A673 (cell line): ENCODE results near the gene CYP24A1. TPM values are rescaled to one million over a fixed set of nuclear protein-coding genes. Genes with fewer than 3 reads are reported as not detected.

Experiments used
- BruUV-seq: library from RNA; stranded (reverse); fragments of 400-500 nt; replicated peaks from 2 replicates; lab custom pipeline; 2021; lab: Mats Ljungman, UMichigan
- CTCF ChIA-PET: fragments of 300-600 bp; sonication (Branson Sonifier 250); formaldehyde crosslinking; loops from one replicate; lab custom pipeline; 2022; ENCODE audit warnings: antibody characterized with exemption; lab: Charles Lee
- POLR2A ChIA-PET: fragments of 300-600 bp; sonication (Branson Sonifier 250); formaldehyde crosslinking; loops from one replicate; lab custom pipeline; 2022; ENCODE audit warnings: antibody characterized with exemption; ENCODE audit not compliant: low non-redundant PET; lab: Charles Lee
- DNase-seq: peaks from one replicate; pipeline ENCODE4 v3.0.0-alpha.2; 2015; ENCODE audit warnings: low spot score
- H3K27ac ChIP-seq: fragments of 200-600 bp; sonication (generic); 2 replicates; pipeline ENCODE4 v1.5.1; 2016; ENCODE audit warnings: mixed run types, low read depth, mild to moderate bottlenecking, mixed read lengths, antibody characterized with exemption, low read length; ENCODE audit not compliant: poor library complexity, severe bottlenecking
- H3K27me3 ChIP-seq: fragments of 200-600 bp; sonication (generic); replicated peaks from 2 replicates; pipeline ENCODE4 v1.6.1; 2017; ENCODE audit warnings: mixed run types, low read depth, mild to moderate bottlenecking, mixed read lengths, antibody characterized with exemption, low read length; ENCODE audit not compliant: insufficient read depth, poor library complexity
- H3K36me3 ChIP-seq: fragments of 200-600 bp; sonication (generic); 2 replicates; pipeline ENCODE4 v1.6.1; 2016; ENCODE audit warnings: mixed run types, mild to moderate bottlenecking, mixed read lengths, antibody characterized with exemption, low read length; ENCODE audit not compliant: insufficient read depth, poor library complexity, severe bottlenecking
- H3K4me1 ChIP-seq: fragments of 200-600 bp; sonication (generic); 2 replicates; pipeline ENCODE4 v1.6.1; 2017; ENCODE audit warnings: mixed run types, mild to moderate bottlenecking, mixed read lengths, antibody characterized with exemption, low read length; ENCODE audit not compliant: insufficient read depth, poor library complexity, severe bottlenecking
- H3K4me3 ChIP-seq: fragments of 200-600 bp; sonication (generic); 2 replicates; pipeline ENCODE4 v1.5.1; 2016; ENCODE audit warnings: low read depth, mixed run types, mild to moderate bottlenecking, mixed read lengths, low read length; ENCODE audit not compliant: poor library complexity, severe bottlenecking
- H3K9me3 ChIP-seq: fragments of 200-600 bp; sonication (generic); 2 replicates; pipeline ENCODE4 v1.6.1; 2016; ENCODE audit warnings: mixed run types, low read depth, mild to moderate bottlenecking, mixed read lengths, antibody characterized with exemption, low read length; ENCODE audit not compliant: poor library complexity, severe bottlenecking
- CTCF ChIP-seq: fragments of 300-800, 200-600 bp; sonication (generic); conservative IDR thresholded peaks from 2 replicates; pipeline ENCODE4 v1.5.1; 2017; ENCODE audit warnings: low read depth, mild to moderate bottlenecking, antibody characterized with exemption, low read length, moderate library complexity, mixed read lengths
- EZH2 ChIP-seq: fragments of 200-600 bp; sonication (generic); IDR thresholded peaks from 2 replicates; pipeline ENCODE4 v1.6.1; 2017; ENCODE audit warnings: borderline replicate concordance, low read depth, mild to moderate bottlenecking, mixed read lengths, antibody characterized with exemption, low read length; ENCODE audit not compliant: poor library complexity, severe bottlenecking
- intact Hi-C: fragments of 100-400 bp; cut with micrococcal nuclease; formaldehyde crosslinking; loops from one replicate; pipeline ENCODE4 v1.10.0; 2022; ENCODE audit not compliant: unreplicated experiment
- total RNA-seq: library from RNA; stranded (reverse); gene quantifications from 2 replicates; pipeline ENCODE4 v1.2.3, GENCODE V29; 2021

Gene CYP24A1
- total RNA-seq, 1 experiment from 2014 or later, result 0.56 TPM

GRCh38 chr20:54178256-54178655 lies 4.5 kb upstream of the CYP24A1 start:
- DNase-seq, result no peak
- Histone ChIP-seq H3K36me3 (no peaks in the 10 kb centered on the region), H3K27ac (no peak overlapping the region), H3K4me1 (peaks cover 15% of the 10 kb centered on the region), H3K9me3 (no peaks in the 10 kb centered on the region), H3K4me3 (no peak overlapping the region), H3K27me3 (peaks cover 19% of the 10 kb centered on the region)
- intact Hi-C loops, result no loop called here
- no TSS peak for BruUV-seq
- ChIA-PET POLR2A (no interaction called here), CTCF (no interaction called here)
- no peak for TF ChIP-seq EZH2
- TF ChIP-seq CTCF, result no peak

DNA sequence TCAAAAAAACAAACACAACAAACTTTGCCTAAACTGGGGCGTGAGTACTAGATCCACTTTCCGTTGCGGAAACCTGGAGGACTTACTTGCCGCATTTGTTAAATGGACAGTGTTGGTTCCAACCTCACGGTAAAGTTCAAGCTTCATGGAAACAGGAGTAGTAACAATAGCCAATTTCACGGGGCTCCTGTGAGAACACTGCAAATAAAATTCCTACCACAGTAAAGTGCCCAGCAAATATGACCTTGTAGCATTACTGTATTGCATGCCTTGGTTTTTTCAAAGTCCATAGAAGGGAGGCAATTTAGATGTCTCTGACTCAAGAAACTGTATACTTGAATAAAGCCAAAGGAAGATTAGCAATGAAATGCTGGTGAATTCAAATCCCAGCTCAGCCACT lies 3.6 kb upstream of the CYP24A1 start:
- no TSS peak for BruUV-seq
- no peak for DNase-seq
- Histone ChIP-seq H3K9me3 (no peaks in the 10 kb centered on the region), H3K36me3 (no peaks in the 10 kb centered on the region), H3K27me3 (peaks cover 26% of the 10 kb centered on the region), H3K27ac (no peak overlapping the region), H3K4me3 (no peak overlapping the region), H3K4me1 (peaks cover 15% of the 10 kb centered on the region)
- intact Hi-C loops, result no loop called here
- ChIA-PET POLR2A (no interaction called here), CTCF (no interaction called here)
- no peak for TF ChIP-seq EZH2
- no peak for TF ChIP-seq CTCF

GRCh38 chr20:54176610-54177009 lies 2.8 kb upstream of the CYP24A1 start:
- no peaks in the 10 kb centered on the region for H3K9me3 ChIP-seq
- no peak for TF ChIP-seq EZH2
- TF ChIP-seq CTCF, result no peak
- BruUV-seq, result no TSS peak
- ChIA-PET POLR2A (interaction anchor here (0.6 kb wide), 1 partner anchor 146 kb away, joined by 4 read pairs; no protein-coding TSS in a partner anchor), CTCF (no interaction called here)
- peaks cover 15% of the 10 kb centered on the region for H3K4me1 ChIP-seq
- no peak for DNase-seq
- peaks cover 33% of the 10 kb centered on the region for H3K27me3 ChIP-seq
- H3K36me3 ChIP-seq, result no peaks in the 10 kb centered on the region
- intact Hi-C loops, result no loop called here
- H3K27ac ChIP-seq, result no peak overlapping the region
- H3K4me3 ChIP-seq, result no peak overlapping the region
